H9 (cell line): Measurements from ENCODE around the gene TMEM175. TPM values are rescaled to one million over a fixed set of nuclear protein-coding genes. Genes with fewer than 3 reads are reported as not detected.

ENCODE experiments used
- DNase-seq: peaks from one replicate; pipeline ENCODE4 v3.0.0-alpha.2; 2017
- H2AFZ ChIP-seq: one replicate; pipeline ENCODE4 v1.6.1; 2013; ENCODE audit warnings: mild to moderate bottlenecking, low read length, control low read depth, moderate library complexity
- H2AK5ac ChIP-seq: 2 replicates; pipeline ENCODE4 v1.6.1; 2013; ENCODE audit warnings: low read length, control low read depth, mixed read lengths; ENCODE audit not compliant: insufficient read length
- H2BK120ac ChIP-seq: one replicate; pipeline ENCODE4 v1.6.1; 2013; ENCODE audit warnings: low read depth, mild to moderate bottlenecking, low read length, control low read depth, inconsistent platforms; ENCODE audit not compliant: poor library complexity, severe bottlenecking
- H2BK12ac ChIP-seq: 2 replicates; pipeline ENCODE4 v1.6.1; 2013; ENCODE audit warnings: low read length, control low read depth, mixed read lengths, low read depth; ENCODE audit not compliant: insufficient read length
- H2BK15ac ChIP-seq: 2 replicates; pipeline ENCODE4 v1.6.1; 2013; ENCODE audit warnings: low read depth, low read length, control low read depth
- H2BK20ac ChIP-seq: one replicate; pipeline ENCODE4 v1.6.1; 2013; ENCODE audit warnings: low read depth, mild to moderate bottlenecking, low read length, control low read depth, inconsistent platforms; ENCODE audit not compliant: poor library complexity, severe bottlenecking
- H2BK5ac ChIP-seq: 2 replicates; pipeline ENCODE4 v1.6.1; 2013; ENCODE audit warnings: low read length, control low read depth, mixed read lengths; ENCODE audit not compliant: insufficient read length
- H3K14ac ChIP-seq: 2 replicates; pipeline ENCODE4 v1.6.1; 2013; ENCODE audit warnings: low read length, control low read depth; ENCODE audit not compliant: insufficient read depth
- H3K18ac ChIP-seq: 2 replicates; pipeline ENCODE4 v1.6.1; 2013; ENCODE audit warnings: low read depth, mild to moderate bottlenecking, mixed read lengths, low read length, control low read depth; ENCODE audit not compliant: insufficient read length
- H3K23ac ChIP-seq: 2 replicates; pipeline ENCODE4 v1.6.1; 2013; ENCODE audit warnings: low read length, control low read depth, mixed read lengths, low read depth; ENCODE audit not compliant: insufficient read length
- H3K23me2 ChIP-seq: 2 replicates; pipeline ENCODE4 v1.6.1; 2013; ENCODE audit warnings: low read depth, mild to moderate bottlenecking, mixed read lengths, low read length, control low read depth; ENCODE audit not compliant: insufficient read length, poor library complexity, severe bottlenecking
- H3K27ac ChIP-seq: 2 replicates; pipeline ENCODE4 v1.5.1; 2013; ENCODE audit warnings: low read length, control low read depth, mixed read lengths, low read depth; ENCODE audit not compliant: insufficient read length
- H3K27me3 ChIP-seq: 2 replicates; pipeline ENCODE4 v1.6.1; 2013; ENCODE audit warnings: low read length, control low read depth, inconsistent platforms; ENCODE audit not compliant: insufficient read depth
- H3K4ac ChIP-seq: 2 replicates; pipeline ENCODE4 v1.6.1; 2013; ENCODE audit warnings: low read depth, mild to moderate bottlenecking, control low read depth, inconsistent platforms, low read length, moderate library complexity
- H3K4me1 ChIP-seq: 2 replicates; pipeline ENCODE4 v1.6.1; 2013; ENCODE audit warnings: low read length, control low read depth, inconsistent platforms; ENCODE audit not compliant: insufficient read depth
- H3K4me2 ChIP-seq: 2 replicates; pipeline ENCODE4 v1.6.1; 2013; ENCODE audit warnings: low read length, control low read depth, mixed read lengths; ENCODE audit not compliant: insufficient read length, insufficient read depth
- H3K56ac ChIP-seq: 2 replicates; pipeline ENCODE4 v1.6.1; 2013; ENCODE audit warnings: low read depth, mild to moderate bottlenecking, mixed read lengths, low read length, control low read depth; ENCODE audit not compliant: insufficient read length
- H3K79me1 ChIP-seq: 2 replicates; pipeline ENCODE4 v1.6.1; 2013; ENCODE audit warnings: low read depth, mild to moderate bottlenecking, moderate library complexity, low read length, control low read depth, inconsistent platforms; ENCODE audit not compliant: insufficient read depth, poor library complexity, severe bottlenecking
- H3K79me2 ChIP-seq: 2 replicates; pipeline ENCODE4 v1.6.1; 2013; ENCODE audit warnings: low read length, control low read depth, inconsistent platforms; ENCODE audit not compliant: insufficient read depth
- H3K9ac ChIP-seq: 2 replicates; pipeline ENCODE4 v1.6.1; 2013; ENCODE audit warnings: low read length, control low read depth, mixed read lengths; ENCODE audit not compliant: insufficient read length; ENCODE audit errors: extremely low read depth
- H3K9me3 ChIP-seq: one replicate; pipeline ENCODE4 v1.6.1; 2013; ENCODE audit warnings: low read depth, low read length, inconsistent platforms; ENCODE audit not compliant: control insufficient read depth
- H3T11ph ChIP-seq: one replicate; pipeline ENCODE4 v1.6.1; 2013; ENCODE audit warnings: mild to moderate bottlenecking, low read length, control low read depth, inconsistent platforms
- H4K20me1 ChIP-seq: one replicate; pipeline ENCODE4 v1.6.1; 2013; ENCODE audit not compliant: control insufficient read depth, insufficient read length, insufficient read depth
- H4K5ac ChIP-seq: 2 replicates; pipeline ENCODE4 v1.6.1; 2013; ENCODE audit warnings: low read depth, mild to moderate bottlenecking, mixed read lengths, low read length, control low read depth; ENCODE audit not compliant: insufficient read length
- H4K8ac ChIP-seq: replicated peaks from 2 replicates; pipeline ENCODE4 v1.6.1; 2013; ENCODE audit warnings: low read length, control low read depth, mixed read lengths, low read depth; ENCODE audit not compliant: insufficient read length
- H4K91ac ChIP-seq: 2 replicates; pipeline ENCODE4 v1.6.1; 2013; ENCODE audit warnings: low read depth, mild to moderate bottlenecking, moderate library complexity, mixed read lengths, low read length, control low read depth; ENCODE audit not compliant: insufficient read length
- H3K27ac Mint-ChIP-seq, 3 experiments: 2 replicates in 2 of 3; 3 replicates in 1 of 3; pipeline ENCODE4 v1.8.0; 2020 to 2021; ENCODE audit warnings: mixed read lengths in 3 of 3, mild to moderate bottlenecking in 1 of 3, moderate library complexity in 1 of 3
- H3K27me3 Mint-ChIP-seq: 2 replicates; pipeline ENCODE4 v1.8.0; 2021; ENCODE audit warnings: low read depth, mild to moderate bottlenecking, moderate library complexity, mixed read lengths
- H3K36me3 Mint-ChIP-seq, 3 experiments: 2 replicates in 2 of 3; 3 replicates in 1 of 3; pipeline ENCODE4 v1.8.0; 2020 to 2021; ENCODE audit warnings: low read depth in 3 of 3, mixed read lengths in 3 of 3; ENCODE audit not compliant: insufficient read depth in 1 of 3
- H3K4me1 Mint-ChIP-seq, 2 experiments: 2 replicates each; pipeline ENCODE4 v1.8.0; 2020; ENCODE audit warnings: mixed read lengths in 2 of 2
- H3K4me3 Mint-ChIP-seq, 2 experiments: 2 replicates in 1 of 2; 3 replicates in 1 of 2; pipeline ENCODE4 v1.8.0; 2020 to 2021; ENCODE audit warnings: mild to moderate bottlenecking in 2 of 2, mixed read lengths in 2 of 2, moderate library complexity in 1 of 2
- H3K9me3 Mint-ChIP-seq, 2 experiments: 2 replicates in 1 of 2; 3 replicates in 1 of 2; pipeline ENCODE4 v1.8.0; 2020; ENCODE audit warnings: mild to moderate bottlenecking in 2 of 2, mixed read lengths in 2 of 2, moderate library complexity in 1 of 2
- WGBS: extraction: QIAGEN DNeasy Blood & Tissue Kit; methylation state at CpG from one replicate; pipeline ENCODE4 v1.1.7; 2013; ENCODE audit warnings: missing lambda C conversion rate, low lambda C conversion rate, mixed read lengths; ENCODE audit not compliant: insufficient read length; ENCODE audit errors: extremely low coverage; 5-methylcytosine and 5-hydroxymethylcytosine counted together
- total RNA-seq: library from RNA; stranded (reverse); gene quantifications from 2 replicates; pipeline ENCODE4 v1.2.1, GENCODE V29; 2021
- TF ChIP-seq, protein P1 (sequence below): fragments of 200-600 bp; sonication (generic); conservative IDR thresholded peaks from 3 replicates; pipeline ENCODE4 v1.8.0; 2021; ENCODE audit warnings: antibody characterized with exemption, mild to moderate bottlenecking

TMEM175 gene
- total RNA-seq, 1 experiment from 2014 or later: 6.4 TPM

DNA sequence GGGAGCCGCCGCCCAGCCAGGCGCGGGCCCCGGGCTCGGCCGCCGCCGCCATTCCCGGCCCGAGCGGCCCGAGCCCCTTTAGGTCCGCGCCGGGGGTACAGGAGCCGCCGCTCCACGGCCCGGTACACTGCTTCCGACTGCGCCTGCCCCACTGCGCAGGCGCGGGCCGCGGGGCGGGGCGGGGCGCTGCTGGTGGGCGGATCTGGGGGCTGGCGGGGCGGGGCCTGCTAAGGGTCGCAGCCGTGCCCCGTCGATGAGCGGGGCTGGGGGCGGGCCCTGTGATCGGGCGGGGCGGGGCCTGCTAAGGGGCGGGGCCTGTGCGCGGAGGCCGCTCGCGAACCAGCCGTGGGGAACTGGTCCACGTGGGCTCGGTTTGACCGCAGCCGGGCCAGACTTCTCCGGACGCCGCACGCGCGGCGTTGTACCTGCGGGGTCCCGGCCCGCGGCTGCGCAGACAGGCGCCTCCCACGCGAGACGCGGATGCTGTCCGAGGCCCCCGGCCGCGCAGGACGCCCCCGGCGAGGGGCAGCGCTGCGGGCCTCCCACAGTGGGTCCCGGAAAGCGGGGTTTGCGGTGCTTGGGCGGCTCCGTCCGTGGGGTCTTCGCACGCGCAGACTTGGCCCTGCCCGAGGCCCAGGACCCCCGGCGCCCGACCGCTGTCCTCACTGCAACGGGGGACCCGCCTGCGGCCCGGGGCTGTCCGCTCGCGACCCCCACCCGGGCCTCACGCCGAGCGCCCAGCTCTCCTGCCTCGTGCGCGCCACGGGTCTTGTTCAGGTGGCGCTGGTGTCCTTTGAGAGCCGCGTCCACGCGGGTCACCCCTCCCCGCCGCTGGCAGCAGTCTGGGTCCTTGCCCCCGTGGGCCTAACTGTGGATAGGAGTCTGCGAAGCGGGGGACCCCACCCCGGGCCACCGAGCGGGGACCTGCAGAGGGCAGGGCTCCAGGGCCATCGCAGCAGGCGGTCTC lies 41.5 kb downstream of the TMEM175 start, which contains the start of gene DGKQ:
TSS of gene DGKQ (minus strand) at position 139 of the 967 bp plus-strand sequence. CDS start at position 52, 87 bp downstream.
- Histone ChIP-seq H3K79me1 (no peaks in the 10 kb centered on the region), H3K14ac (no peak within 1 kb of the TSS; the same call in 1 of the 2 replicates), H4K20me1 (no peaks in the 10 kb centered on the region), H3K4me2 (peak within 1 kb of the TSS; percentile 56), H2BK12ac (no peak within 1 kb of the TSS), H3K4me1 (no peaks in the 10 kb centered on the region), H3T11ph (no peak within 1 kb of the TSS), H4K5ac (no peak within 1 kb of the TSS), H3K79me2 (no peaks in the 10 kb centered on the region), H2BK20ac (no peak within 1 kb of the TSS), H3K23me2 (peaks cover 5% of the 10 kb centered on the region), H3K27me3 (peaks cover 3% of the 10 kb centered on the region; the same call in 1 of the 2 replicates), H3K27ac (no peak within 1 kb of the TSS), H3K9ac (no peak within 1 kb of the TSS), H2BK120ac (no peak within 1 kb of the TSS), H2AFZ (no peak within 1 kb of the TSS), H2AK5ac (no peak within 1 kb of the TSS), H2BK5ac (no peak within 1 kb of the TSS), H4K8ac (no peak within 1 kb of the TSS), H3K18ac (no peak within 1 kb of the TSS), H3K9me3 (no peaks in the 10 kb centered on the region), H4K91ac (no peak within 1 kb of the TSS), H3K23ac (no peak within 1 kb of the TSS), H3K56ac (no peak within 1 kb of the TSS), H3K4ac (no peak within 1 kb of the TSS), H2BK15ac (no peak within 1 kb of the TSS)
- WGBS: no CpG with 5 or more reads among the region's 123 CpGs
- Mint-ChIP-seq H3K27ac (no peak within 1 kb of the TSS), H3K27me3 (peaks cover 29% of the 10 kb centered on the region), H3K36me3 (no peaks in the 10 kb centered on the region), H3K4me3 (peak within 1 kb of the TSS; percentile 48 to 63), H3K9me3 (peaks cover 5 to 8% of the 10 kb centered on the region in 2 experiments; a peak in 3 of 5 replicates), H3K4me1 (peaks cover 0 to 2% of the 10 kb centered on the region in 2 experiments; a peak in 1 of 4 replicates)
- peak; percentile 79 for DNase-seq
- TF ChIP-seq, protein P1, sequence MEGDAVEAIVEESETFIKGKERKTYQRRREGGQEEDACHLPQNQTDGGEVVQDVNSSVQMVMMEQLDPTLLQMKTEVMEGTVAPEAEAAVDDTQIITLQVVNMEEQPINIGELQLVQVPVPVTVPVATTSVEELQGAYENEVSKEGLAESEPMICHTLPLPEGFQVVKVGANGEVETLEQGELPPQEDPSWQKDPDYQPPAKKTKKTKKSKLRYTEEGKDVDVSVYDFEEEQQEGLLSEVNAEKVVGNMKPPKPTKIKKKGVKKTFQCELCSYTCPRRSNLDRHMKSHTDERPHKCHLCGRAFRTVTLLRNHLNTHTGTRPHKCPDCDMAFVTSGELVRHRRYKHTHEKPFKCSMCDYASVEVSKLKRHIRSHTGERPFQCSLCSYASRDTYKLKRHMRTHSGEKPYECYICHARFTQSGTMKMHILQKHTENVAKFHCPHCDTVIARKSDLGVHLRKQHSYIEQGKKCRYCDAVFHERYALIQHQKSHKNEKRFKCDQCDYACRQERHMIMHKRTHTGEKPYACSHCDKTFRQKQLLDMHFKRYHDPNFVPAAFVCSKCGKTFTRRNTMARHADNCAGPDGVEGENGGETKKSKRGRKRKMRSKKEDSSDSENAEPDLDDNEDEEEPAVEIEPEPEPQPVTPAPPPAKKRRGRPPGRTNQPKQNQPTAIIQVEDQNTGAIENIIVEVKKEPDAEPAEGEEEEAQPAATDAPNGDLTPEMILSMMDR: no peak
